NCI-H2029 (cell line): ENCODE data around the gene GHSR.

Experiments used
- DNase-seq: peaks from one replicate; lab custom pipeline; 2025; lab: John Stamatoyannopoulos, UW

Gene GHSR

DNA sequence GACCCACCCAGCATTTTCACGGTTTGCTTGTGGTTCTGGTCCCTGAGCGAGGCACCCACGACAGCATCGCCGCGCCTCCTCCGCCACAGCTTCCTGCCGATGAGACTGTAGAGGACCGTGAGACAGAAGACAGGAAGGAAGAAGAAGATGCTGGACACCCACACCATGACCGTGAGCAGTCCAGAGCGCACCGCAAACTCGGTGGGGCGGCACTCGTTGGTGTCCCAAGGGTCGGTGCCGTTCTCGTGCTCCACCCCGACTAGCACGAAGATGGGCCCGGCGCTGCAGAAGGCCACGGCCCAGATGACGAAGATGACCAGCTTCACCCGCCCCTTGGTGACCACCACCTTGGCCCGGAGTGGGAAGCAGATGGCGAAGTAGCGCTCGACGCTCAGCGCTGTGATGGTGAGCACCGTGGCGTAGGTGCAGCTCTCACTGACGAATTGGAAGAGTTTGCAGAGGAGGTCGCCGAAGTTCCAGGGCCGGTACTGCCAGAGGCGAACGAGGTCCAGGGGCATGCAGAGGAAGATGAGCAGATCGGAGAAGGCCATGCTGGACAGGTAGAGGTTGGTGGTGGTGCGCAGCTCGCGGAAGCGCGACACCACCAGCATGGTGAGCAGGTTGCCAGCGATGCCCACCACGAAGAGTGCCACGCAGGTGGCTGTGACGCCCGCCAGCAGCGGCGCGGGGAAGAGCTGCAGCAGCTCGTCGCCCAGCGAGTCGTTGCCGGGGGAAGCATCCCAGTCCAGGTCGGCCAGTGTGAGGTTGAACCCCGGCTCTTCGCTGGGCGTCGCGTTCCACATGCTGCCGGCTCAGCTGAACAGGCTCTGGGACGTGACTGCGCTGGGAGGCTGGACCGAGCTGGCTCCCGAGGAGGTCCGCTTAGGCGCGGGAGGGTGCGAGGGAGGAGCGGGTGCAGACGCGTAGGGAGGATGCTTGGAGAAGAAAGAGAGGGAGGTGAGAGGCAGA is at the start of gene GHSR:
GHSR (minus strand) TSS at position 846 of the 969 bp plus-strand sequence; CDS start at position 803, 43 bp downstream.
- no peak for DNase-seq

GRCh38 chr3:172490198-172490669 is 42.0 kb upstream of the GHSR start:
- DNase-seq = peak; percentile 19

DNA sequence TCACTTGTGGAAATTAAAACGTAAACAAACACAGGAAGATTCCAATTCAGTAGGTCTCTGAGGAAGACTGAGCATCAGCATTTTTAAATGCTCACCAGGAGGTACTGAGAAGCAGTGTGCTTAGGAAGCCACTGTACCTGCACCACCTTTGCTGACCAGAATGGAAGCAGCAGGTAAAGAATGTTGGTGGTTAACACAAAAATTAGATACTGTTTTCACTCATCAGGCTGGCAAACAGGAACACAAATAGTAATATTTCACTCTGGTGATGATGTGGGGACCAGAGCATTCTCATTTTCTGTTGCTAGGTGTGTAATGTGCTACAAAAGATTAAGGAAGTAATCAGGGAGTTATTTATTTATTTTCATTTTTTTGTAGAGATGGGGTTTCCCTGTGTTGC is 29.9 kb upstream of the GHSR start:
- no peak for DNase-seq

DNA sequence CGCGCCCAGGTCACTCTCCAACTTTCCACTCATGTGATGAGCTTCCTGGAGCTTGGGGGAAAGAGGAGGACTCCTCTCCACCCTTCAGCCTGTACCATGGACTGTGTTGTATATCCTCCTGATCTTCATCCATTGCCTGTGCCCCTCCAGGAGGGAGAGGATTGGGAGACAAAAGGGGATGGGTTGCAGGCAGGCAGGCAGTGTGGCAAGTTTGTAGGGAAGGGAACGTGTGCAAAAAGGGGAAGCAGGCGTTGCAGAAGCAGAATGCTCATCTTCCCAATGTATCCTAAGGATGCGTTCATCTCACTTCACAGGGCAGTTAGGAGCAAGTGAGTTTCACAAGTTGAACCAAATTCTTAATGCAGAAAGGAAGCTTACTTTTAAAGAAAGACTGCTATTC is 28.1 kb upstream of the GHSR start:
- DNase-seq = no peak

DNA sequence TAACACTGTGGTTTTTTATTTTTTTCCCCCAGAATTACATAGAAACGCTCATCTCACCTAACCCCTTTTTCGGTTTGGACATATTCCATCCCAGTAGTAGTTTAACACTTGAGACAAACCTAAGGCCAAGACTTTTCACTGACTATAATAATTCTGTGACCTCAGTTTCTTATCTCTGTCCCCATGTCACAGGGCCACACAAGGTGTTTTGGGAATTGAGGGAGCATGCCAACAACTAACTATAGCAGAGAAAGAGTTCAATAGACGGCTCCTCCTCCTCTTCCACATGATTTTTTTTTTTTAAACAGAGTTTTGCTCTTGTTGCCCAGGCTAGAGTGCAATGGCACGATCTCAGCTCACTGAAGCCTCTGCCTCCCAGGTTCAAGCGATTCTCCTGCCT is 27.4 kb upstream of the GHSR start:
- DNase-seq = no peak

GRCh38 chr3:172471903-172472302 is 23.6 kb upstream of the GHSR start:
- no peak for DNase-seq

- no peak for DNase-seq
Measured at GRCh38 chr3:172470588-172470987, 22.3 kb upstream of the GHSR start.

DNA sequence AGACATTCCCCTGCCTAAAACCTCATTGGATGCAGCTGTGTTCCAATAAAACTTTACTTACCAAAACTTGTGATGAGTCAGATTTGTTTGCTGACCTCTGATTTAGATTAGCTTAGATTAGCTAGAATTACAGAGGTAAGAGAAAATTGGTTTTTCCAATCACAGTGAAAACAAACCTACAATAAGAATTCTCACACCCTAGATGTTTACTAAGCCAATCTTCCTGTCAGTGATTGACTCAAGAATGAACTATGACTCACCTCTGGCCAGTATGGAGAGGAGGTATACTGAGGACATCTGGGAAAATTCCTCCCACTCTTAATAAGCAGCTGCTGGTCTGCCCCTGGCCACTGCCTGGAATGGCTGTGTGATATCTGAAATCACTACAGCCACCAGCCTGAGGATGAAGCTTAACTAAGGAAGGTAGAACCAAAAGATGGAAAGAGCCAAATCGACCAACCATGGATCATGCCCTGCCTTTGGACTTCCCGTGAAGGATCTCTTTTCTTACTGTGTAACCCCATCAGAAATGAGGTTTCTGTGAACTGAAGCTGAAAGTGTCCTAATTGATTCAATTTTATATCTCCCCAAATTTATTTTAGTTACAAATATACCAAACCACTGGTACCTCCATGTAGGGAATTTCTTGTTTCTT is 19.0 kb upstream of the GHSR start:
- no peak for DNase-seq

DNA sequence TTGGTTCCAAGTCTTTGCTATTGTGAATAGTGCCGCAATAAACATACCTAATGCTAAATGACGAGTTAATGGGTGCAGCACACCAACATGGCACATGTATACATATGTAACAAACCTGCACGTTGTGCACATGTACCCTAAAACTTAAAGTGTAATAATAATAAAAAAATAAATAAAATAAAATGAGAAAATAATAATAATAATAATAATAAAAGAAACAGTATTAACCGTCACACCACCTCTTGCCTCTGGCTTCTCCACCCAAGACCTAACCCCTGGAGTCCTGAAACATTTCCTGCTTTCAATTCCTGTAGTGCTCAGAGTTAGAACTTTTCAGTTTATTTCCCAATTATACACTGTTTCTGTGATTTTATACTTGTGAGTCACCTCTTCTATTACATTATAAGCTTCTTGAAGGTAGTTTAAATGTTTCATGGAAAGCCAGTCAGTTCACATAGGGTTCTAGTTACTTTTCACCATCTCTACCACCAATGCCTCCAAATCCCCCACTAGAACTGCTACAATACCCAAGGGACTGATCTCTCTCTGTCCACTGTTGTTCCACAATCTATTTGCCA is 18.4 kb upstream of the GHSR start:
- DNase-seq = no peak

GRCh38 chr3:172465281-172465680 is 17.0 kb upstream of the GHSR start:
- DNase-seq = no peak

DNA sequence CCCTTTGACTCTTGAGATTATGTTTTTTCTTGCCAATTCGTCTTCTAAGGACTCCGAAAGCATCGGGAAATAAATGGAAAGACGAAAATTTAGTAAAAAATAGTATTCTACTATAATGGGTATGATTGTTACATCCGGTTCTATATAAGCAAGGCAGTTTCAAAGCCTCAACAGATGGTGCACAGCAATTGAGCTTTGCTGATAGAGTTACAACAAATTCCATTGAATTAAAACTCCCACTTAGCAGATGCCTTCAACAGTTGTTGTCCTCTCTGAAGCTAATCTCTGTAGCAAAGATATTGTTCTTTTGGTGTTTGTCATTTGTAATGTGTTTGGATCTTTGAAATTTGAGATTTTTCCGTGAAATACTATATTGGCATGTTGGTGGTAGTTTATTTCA is 16.1 kb upstream of the GHSR start:
- no peak for DNase-seq

DNA sequence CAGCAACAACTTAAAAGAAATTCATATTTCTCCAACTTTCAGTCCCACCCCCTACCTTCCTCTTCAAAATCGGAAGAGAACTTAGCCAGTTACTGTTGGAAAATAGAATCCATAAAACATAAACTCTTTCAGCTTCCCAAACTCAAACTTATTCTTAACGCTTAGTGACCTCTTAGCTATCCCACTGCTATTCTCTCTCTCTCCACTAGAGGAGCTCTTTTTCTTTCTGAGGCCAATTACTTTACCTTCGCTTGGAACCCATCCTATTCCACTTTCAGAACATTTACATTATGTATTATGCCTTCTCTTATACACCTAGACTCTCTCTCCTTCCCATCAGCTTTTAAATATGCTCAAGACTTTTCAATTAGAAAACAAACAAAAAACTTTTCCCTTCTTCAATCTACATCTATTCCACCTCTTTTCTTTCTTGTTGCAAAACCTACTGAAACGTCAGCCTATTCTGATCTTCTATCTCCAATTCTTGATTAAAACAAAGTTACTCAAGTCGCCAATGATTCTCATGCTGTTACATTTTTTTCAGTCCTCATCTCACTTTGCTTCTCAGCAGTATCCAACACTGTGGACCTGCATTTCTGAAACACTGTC is 13.4 kb upstream of the GHSR start:
- peak; percentile 31 for DNase-seq

DNA sequence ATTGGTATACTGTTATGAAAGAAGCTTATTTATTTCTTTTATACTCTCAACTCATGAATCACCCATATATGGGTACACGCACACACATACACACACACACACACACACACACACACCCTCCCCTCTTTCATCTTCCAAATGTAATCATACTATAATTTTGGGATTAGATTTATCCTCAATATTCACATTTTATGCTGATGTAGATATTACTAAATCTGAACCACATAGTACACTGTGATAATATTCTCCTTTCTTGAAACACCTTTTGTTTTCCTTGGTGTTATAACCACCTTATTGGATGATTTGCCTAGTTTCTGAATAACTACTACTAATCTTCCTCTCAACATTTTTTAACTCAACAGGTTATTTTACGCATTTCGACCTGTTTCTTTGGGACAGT is 8.1 kb upstream of the GHSR start:
- no peak for DNase-seq

GRCh38 chr3:172454180-172454579 is 5.9 kb upstream of the GHSR start:
- no peak for DNase-seq

DNA sequence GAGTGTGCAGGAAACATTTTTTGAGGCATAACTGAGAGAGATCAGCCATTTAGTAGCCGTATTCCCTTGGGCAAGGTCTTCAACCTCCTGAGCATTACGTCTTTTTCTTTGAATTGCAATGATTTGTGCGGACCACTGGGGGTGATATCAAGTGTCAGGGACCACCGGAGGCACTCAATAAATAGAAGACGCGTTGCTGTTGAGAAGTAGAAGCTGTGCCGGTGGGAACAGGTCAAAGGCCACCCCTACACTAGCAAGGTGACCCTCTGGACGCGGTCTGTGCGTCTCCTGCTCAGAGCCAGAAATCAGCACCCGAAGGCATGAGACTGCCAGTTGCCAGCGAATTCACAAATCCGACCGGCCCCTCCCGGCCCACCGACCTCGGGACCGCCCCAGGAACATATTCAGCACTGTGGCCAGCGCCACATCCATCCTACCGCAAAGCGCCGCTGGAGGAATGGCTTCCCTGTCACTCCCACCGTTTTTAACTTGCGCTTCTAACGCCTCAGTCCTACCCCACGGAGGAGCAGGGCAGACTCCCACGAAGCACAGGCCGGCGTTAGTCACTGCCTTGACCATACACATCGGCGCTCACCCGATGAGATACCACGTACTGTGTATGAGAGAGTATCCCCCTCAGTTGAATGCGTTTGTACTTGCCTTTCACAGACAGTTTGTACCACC is 1.4 kb upstream of the GHSR start:
- no peak for DNase-seq

GRCh38 chr3:172448661-172449465 is 607 bp upstream of the GHSR start:
- no peak for DNase-seq

GRCh38 chr3:172446198-172446597 is 2.1 kb downstream of the GHSR start:
- DNase-seq = no peak

DNA sequence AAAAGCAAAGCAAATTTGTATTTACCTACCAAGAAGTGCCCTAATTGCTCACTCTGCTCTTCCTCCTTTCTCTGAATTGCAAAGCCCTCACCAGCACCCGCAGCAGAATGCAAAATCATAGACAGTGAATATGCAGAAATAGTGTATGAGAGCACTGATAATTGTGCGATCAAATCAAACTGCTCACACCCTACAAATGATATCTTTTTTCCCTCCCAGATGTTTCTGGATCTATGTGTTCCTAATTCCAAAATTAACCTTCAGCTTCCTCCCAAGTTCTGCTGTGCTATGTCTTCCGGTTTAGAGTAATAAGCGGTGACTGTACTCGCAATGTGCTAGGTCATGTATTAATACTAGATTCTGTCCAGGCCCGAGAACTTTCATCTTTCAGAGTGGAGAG is 3.4 kb downstream of the GHSR start:
- no peak for DNase-seq

- DNase-seq = no peak
Measured at GRCh38 chr3:172442606-172443005, 5.7 kb downstream of the GHSR start.

GRCh38 chr3:172441581-172441980 is 6.7 kb downstream of the GHSR start:
- no peak for DNase-seq

- DNase-seq = no peak
Measured at GRCh38 chr3:172438186-172438585, 10.1 kb downstream of the GHSR start.
